GM12865 (cell line): ENCODE results near the gene RHEBL1.

Experiments used
- DNase-seq: peaks from one replicate; pipeline ENCODE4 v3.0.0; 2010; ENCODE audit warnings: low read depth
- H3K4me3 ChIP-seq: 2 replicates; pipeline ENCODE4 v1.5.1; 2011; ENCODE audit warnings: mild to moderate bottlenecking, low read depth, low read length, control low read depth
- CTCF ChIP-seq: IDR thresholded peaks from 2 replicates; pipeline ENCODE4 v1.5.1; 2011; ENCODE audit warnings: low read length, control low read depth, low read depth, inconsistent platforms; ENCODE audit not compliant: insufficient read depth; ENCODE audit errors: missing control alignments

RHEBL1 gene

GRCh38 chr12:49069507-49070346 lies at the start of gene RHEBL1:
Gene RHEBL1, minus strand, starts transcription at chr12:49069979. Its CDS starts 194 bp downstream, at chr12:49069785.
- DNase-seq: peak; percentile 99
- peak; percentile 30 for TF ChIP-seq CTCF
- peak within 1 kb of the TSS; percentile 96 for H3K4me3 ChIP-seq

- H3K4me3 ChIP-seq: peak overlapping the region; percentile 85
- DNase-seq: no peak
- no peak for TF ChIP-seq CTCF
These were observed 41.4 kb upstream of the RHEBL1 start for GRCh38 chr12:49111206-49111605.

- peak; percentile 44 for TF ChIP-seq CTCF
- H3K4me3 ChIP-seq: peak within 1 kb of the TSS; percentile 85
- DNase-seq: peak; percentile 98
These were observed 40.8 kb upstream of the RHEBL1 start, which contains the start of gene LMBR1L for GRCh38 chr12:49110464-49111155. Gene LMBR1L, minus strand, starts transcription at chr12:49110847. Its CDS starts 292 bp downstream, at chr12:49110555.

GRCh38 chr12:49109641-49110463 lies 40.1 kb upstream of the RHEBL1 start:
- DNase-seq: no peak
- TF ChIP-seq CTCF: no peak
- H3K4me3 ChIP-seq: peak overlapping the region; percentile 85

GRCh38 chr12:49108958-49109404 lies 39.2 kb upstream of the RHEBL1 start:
- no peak overlapping the region for H3K4me3 ChIP-seq
- DNase-seq: no peak

More at GRCh38 chr12:49108958-49109404, 39.2 kb upstream of the RHEBL1 start:
- no peak for TF ChIP-seq CTCF
